OCI-LY1 (cell line): Measurements from ENCODE around the gene NRP2.

ENCODE experiments used
- H2AFZ ChIP-seq: fragments of 200-600 bp; sonication (generic), shearing (Covaris generic); 2 replicates; pipeline ENCODE4 v1.6.0; 2014; ENCODE audit warnings: antibody characterized with exemption, mild to moderate bottlenecking, low read length
- H3F3A ChIP-seq: fragments of 200-600 bp; sonication (generic), shearing (Covaris generic); 2 replicates; pipeline ENCODE4 v1.6.0; 2014; ENCODE audit warnings: mild to moderate bottlenecking, antibody characterized with exemption, low read length, moderate library complexity; ENCODE audit not compliant: insufficient read depth
- H3K27ac ChIP-seq: fragments of 200-600 bp; sonication (generic); 2 replicates; pipeline ENCODE4 v1.5.1; 2014; ENCODE audit warnings: low read length, mixed run types, mild to moderate bottlenecking, low read depth; ENCODE audit not compliant: poor library complexity, severe bottlenecking
- H3K27me3 ChIP-seq: fragments of 200-600 bp; sonication (generic); 2 replicates; pipeline ENCODE4 v1.6.0; 2014; ENCODE audit warnings: antibody characterized with exemption, mild to moderate bottlenecking, low read length, moderate library complexity; ENCODE audit not compliant: insufficient read depth
- H3K36me3 ChIP-seq: fragments of 200-600 bp; sonication (generic); 2 replicates; pipeline ENCODE4 v1.6.1; 2014; ENCODE audit warnings: mild to moderate bottlenecking, antibody characterized with exemption, low read length, moderate library complexity, mixed read lengths; ENCODE audit not compliant: insufficient read depth
- H3K4me1 ChIP-seq: fragments of 200-600 bp; sonication (generic); 2 replicates; pipeline ENCODE4 v1.5.1; 2014; ENCODE audit warnings: mild to moderate bottlenecking, low read length, moderate library complexity; ENCODE audit not compliant: insufficient read depth, severe bottlenecking
- H3K4me2 ChIP-seq: fragments of 200-600 bp; sonication (generic), shearing (Covaris generic); 2 replicates; pipeline ENCODE4 v1.6.1; 2014; ENCODE audit warnings: low read length
- H3K4me3 ChIP-seq: fragments of 200-600 bp; sonication (generic); 2 replicates; pipeline ENCODE4 v1.5.1; 2014; ENCODE audit warnings: low read length, low read depth, mild to moderate bottlenecking, mixed read lengths; ENCODE audit not compliant: poor library complexity, severe bottlenecking
- H3K79me2 ChIP-seq: fragments of 200-600 bp; shearing (Covaris generic); 2 replicates; pipeline ENCODE4 v1.6.1; 2016; ENCODE audit warnings: mixed run types, low read length, mixed read lengths; ENCODE audit not compliant: insufficient read depth
- H3K9ac ChIP-seq: fragments of 200-600 bp; sonication (generic), shearing (Covaris generic); 2 replicates; pipeline ENCODE4 v1.6.1; 2014; ENCODE audit warnings: mild to moderate bottlenecking, low read length, mixed read lengths
- H3K9me2 ChIP-seq: fragments of 200-600 bp; sonication (generic), shearing (Covaris generic); 2 replicates; pipeline ENCODE4 v1.6.1; 2014; ENCODE audit warnings: low read depth, mild to moderate bottlenecking, low read length, mixed read lengths
- H3K9me3 ChIP-seq: fragments of 200-600 bp; shearing (Covaris generic); 2 replicates; pipeline ENCODE4 v1.6.1; 2014; ENCODE audit warnings: low read length, mixed read lengths
- H4K20me1 ChIP-seq: fragments of 200-600 bp; sonication (generic), shearing (Covaris generic); 2 replicates; pipeline ENCODE4 v1.6.0; 2016; ENCODE audit warnings: mild to moderate bottlenecking, low read length; ENCODE audit not compliant: insufficient read depth
- EZH2 ChIP-seq: fragments of 200-600 bp; sonication (generic), shearing (Covaris generic); IDR thresholded peaks from 2 replicates; pipeline ENCODE4 v1.8.0; 2017; ENCODE audit warnings: borderline replicate concordance, mixed run types, mild to moderate bottlenecking, antibody characterized with exemption, low read length, moderate library complexity, mixed read lengths
- TF ChIP-seq, protein P1 (sequence below): fragments of 200-600 bp; sonication (generic), shearing (Covaris generic); IDR thresholded peaks from 2 replicates; pipeline ENCODE4 v1.5.1; 2017; ENCODE audit warnings: mild to moderate bottlenecking, antibody characterized with exemption, low read length, moderate library complexity, mixed read lengths

NRP2 gene

DNA sequence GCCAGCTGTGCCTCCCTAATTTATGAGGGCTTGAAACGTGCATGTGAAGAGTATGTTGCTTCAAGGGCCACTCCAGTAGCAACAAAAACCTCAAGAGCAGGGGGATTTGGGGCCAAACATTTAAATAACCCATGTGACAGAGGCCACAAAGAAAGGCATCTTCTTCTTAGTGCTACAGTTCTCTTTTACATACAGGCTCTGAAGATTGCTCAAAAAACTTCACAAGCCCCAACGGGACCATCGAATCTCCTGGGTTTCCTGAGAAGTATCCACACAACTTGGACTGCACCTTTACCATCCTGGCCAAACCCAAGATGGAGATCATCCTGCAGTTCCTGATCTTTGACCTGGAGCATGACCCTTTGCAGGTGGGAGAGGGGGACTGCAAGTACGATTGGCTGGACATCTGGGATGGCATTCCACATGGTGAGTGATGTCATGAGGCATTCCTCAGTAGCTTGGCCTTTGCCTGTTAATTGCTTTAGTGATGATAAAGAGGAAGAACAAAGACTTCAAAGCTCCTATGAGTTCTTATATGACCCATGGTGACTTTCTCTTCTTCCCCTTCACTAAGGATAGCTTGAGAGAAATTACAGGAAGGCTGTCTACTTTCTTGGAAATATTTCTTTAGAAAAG, 40.1 kb downstream of the NRP2 start:
- Histone ChIP-seq H3K79me2 (no peaks in the 10 kb centered on the region), H3K4me2 (no peak overlapping the region), H3K27ac (no peak overlapping the region), H2AFZ (no peak overlapping the region), H3K9ac (no peak overlapping the region), H3K9me2 (no peaks in the 10 kb centered on the region), H4K20me1 (no peaks in the 10 kb centered on the region), H3K9me3 (no peaks in the 10 kb centered on the region), H3K4me1 (peaks cover 13% of the 10 kb centered on the region), H3F3A (no peaks in the 10 kb centered on the region), H3K27me3 (no peaks in the 10 kb centered on the region), H3K36me3 (no peaks in the 10 kb centered on the region; the same call in 1 of the 2 replicates), H3K4me3 (no peak overlapping the region)
- TF ChIP-seq, protein P1, sequence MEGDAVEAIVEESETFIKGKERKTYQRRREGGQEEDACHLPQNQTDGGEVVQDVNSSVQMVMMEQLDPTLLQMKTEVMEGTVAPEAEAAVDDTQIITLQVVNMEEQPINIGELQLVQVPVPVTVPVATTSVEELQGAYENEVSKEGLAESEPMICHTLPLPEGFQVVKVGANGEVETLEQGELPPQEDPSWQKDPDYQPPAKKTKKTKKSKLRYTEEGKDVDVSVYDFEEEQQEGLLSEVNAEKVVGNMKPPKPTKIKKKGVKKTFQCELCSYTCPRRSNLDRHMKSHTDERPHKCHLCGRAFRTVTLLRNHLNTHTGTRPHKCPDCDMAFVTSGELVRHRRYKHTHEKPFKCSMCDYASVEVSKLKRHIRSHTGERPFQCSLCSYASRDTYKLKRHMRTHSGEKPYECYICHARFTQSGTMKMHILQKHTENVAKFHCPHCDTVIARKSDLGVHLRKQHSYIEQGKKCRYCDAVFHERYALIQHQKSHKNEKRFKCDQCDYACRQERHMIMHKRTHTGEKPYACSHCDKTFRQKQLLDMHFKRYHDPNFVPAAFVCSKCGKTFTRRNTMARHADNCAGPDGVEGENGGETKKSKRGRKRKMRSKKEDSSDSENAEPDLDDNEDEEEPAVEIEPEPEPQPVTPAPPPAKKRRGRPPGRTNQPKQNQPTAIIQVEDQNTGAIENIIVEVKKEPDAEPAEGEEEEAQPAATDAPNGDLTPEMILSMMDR, result no peak
- no peak for TF ChIP-seq EZH2

DNA sequence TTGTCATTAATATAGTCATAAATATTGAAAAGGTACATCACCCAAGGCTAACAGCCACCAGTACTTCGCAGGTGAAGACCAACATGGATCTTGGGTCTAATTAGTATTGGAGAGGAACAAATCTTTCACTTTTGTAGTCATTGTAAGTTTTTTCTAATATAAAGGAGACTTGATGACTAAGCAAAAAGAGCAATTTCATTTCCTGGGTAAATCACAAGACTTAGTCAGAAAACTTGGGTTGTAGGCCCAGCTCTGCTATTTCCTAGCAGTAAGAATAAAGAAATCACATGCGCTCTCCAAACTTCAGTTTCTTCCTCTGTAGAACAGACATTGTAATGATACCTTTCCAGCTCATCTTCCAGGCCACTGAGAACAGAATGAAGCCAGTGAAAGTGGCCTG, 40.9 kb downstream of the NRP2 start:
- no peak for TF ChIP-seq EZH2
- TF ChIP-seq, protein P1, result no peak
- Histone ChIP-seq H3K4me3 (no peak overlapping the region), H4K20me1 (no peaks in the 10 kb centered on the region), H3K9me2 (no peaks in the 10 kb centered on the region), H3K27me3 (no peaks in the 10 kb centered on the region), H2AFZ (no peak overlapping the region), H3K9me3 (no peaks in the 10 kb centered on the region), H3K79me2 (no peaks in the 10 kb centered on the region), H3K36me3 (no peaks in the 10 kb centered on the region; the same call in 1 of the 2 replicates), H3K4me2 (no peak overlapping the region), H3F3A (no peaks in the 10 kb centered on the region), H3K27ac (no peak overlapping the region), H3K9ac (no peak overlapping the region), H3K4me1 (peaks cover 8% of the 10 kb centered on the region)

DNA sequence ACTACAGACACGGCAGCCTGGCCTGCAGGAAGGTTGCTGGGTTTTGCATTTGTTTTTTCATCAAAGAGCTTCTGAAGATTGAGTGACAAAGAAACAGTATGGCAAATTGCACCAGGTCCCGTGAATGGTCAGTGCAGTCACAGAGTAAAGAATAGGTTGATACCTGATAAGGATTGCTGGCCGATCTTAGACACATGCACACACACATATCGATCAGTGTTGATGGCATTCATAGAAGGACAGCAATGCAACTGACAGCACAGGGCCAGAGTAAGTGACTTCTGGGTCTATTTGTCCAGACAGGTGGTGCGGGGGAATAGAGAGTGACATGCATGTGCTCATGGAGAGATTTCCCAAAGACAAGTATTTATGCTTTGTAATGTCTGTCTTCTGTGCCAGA, 42.8 kb downstream of the NRP2 start:
- no peaks in the 10 kb centered on the region for H3K9me3 ChIP-seq
- H3K4me2 ChIP-seq, result no peak overlapping the region
- TF ChIP-seq, protein P1, result no peak
- no peak for TF ChIP-seq EZH2
- no peaks in the 10 kb centered on the region; the same call in 1 of the 2 replicates for H3K36me3 ChIP-seq
- no peaks in the 10 kb centered on the region for H3K27me3 ChIP-seq
- H3K4me1 ChIP-seq, result peaks cover 9% of the 10 kb centered on the region
- no peak overlapping the region for H3K4me3 ChIP-seq
- no peaks in the 10 kb centered on the region for H3F3A ChIP-seq
- no peaks in the 10 kb centered on the region for H4K20me1 ChIP-seq
- H3K9ac ChIP-seq, result no peak overlapping the region
- no peaks in the 10 kb centered on the region for H3K79me2 ChIP-seq
- no peak overlapping the region for H3K27ac ChIP-seq
- H3K9me2 ChIP-seq, result no peaks in the 10 kb centered on the region
- no peak overlapping the region for H2AFZ ChIP-seq
